ENCODE data around the gene CMKLR1.

CMKLR1 gene

GRCh38 chr12:108323581-108323980 lies 15.5 kb downstream of the CMKLR1 start:
- no peak for TF ChIP-seq CTCF (IDR thresholded peaks at IDR 0.05)

- TF ChIP-seq CTCF (IDR thresholded peaks at IDR 0.05): no peak
Observed at GRCh38 chr12:108322998-108323397, 16.1 kb downstream of the CMKLR1 start.

- TF ChIP-seq CTCF (IDR thresholded peaks at IDR 0.05): no peak
Observed at GRCh38 chr12:108321688-108322087, 17.4 kb downstream of the CMKLR1 start.

GRCh38 chr12:108320507-108321293 lies 18.4 kb downstream of the CMKLR1 start:
- no peak for TF ChIP-seq CTCF (IDR thresholded peaks at IDR 0.05)

GRCh38 chr12:108319277-108320234 lies 19.6 kb downstream of the CMKLR1 start:
- no peak for TF ChIP-seq CTCF (IDR thresholded peaks at IDR 0.05)

- TF ChIP-seq CTCF (IDR thresholded peaks at IDR 0.05): no peak
Observed at GRCh38 chr12:108318472-108319275, 20.4 kb downstream of the CMKLR1 start.

All from LNCAP (cell line).